Activated CD8-positive, alpha-beta T cell treated with anti-CD3 and anti-CD28 coated beads for 36 hours (primary cell): Measurements from ENCODE around the gene PADI3. TPM values are rescaled to one million over a fixed set of nuclear protein-coding genes. Genes with fewer than 3 reads are reported as not detected.
A peak's percentile ranks its signal among the peaks of the same experiment; 100 is the strongest.

Source experiments
- ATAC-seq: fragments of 200-7000 bp; cut with Tn5 transposase; one replicate; pipeline ENCODE4 v1.10.0; 2021; ENCODE audit warnings: mild to moderate bottlenecking, moderate library complexity
- CTCF ChIA-PET: fragments of 350-600 bp; sonication (Branson Sonifier 250); formaldehyde crosslinking; loops from one replicate; lab custom pipeline; 2021; ENCODE audit warnings: antibody characterized with exemption; lab: Charles Lee
- POLR2A ChIA-PET: fragments of 350-600 bp; sonication (Branson Sonifier 250); formaldehyde crosslinking; loops from one replicate; lab custom pipeline; 2021; ENCODE audit warnings: antibody characterized with exemption; lab: Charles Lee
- DNase-seq: peaks from one replicate; pipeline ENCODE4 v3.0.0-alpha.2; 2020
- H3K27ac Mint-ChIP-seq: one replicate; pipeline ENCODE4 v1.8.0; 2021; ENCODE audit warnings: mild to moderate bottlenecking, mixed read lengths
- H3K27me3 Mint-ChIP-seq: one replicate; pipeline ENCODE4 v1.8.0; 2021; ENCODE audit warnings: mixed read lengths
- H3K36me3 Mint-ChIP-seq: one replicate; pipeline ENCODE4 v1.8.0; 2021; ENCODE audit warnings: low read depth, mixed read lengths
- H3K4me1 Mint-ChIP-seq: one replicate; pipeline ENCODE4 v1.8.0; 2021; ENCODE audit warnings: low read depth, mixed read lengths
- H3K4me3 Mint-ChIP-seq: one replicate; pipeline ENCODE4 v1.8.0; 2021; ENCODE audit warnings: mild to moderate bottlenecking, moderate library complexity, mixed read lengths
- H3K9me3 Mint-ChIP-seq: one replicate; pipeline ENCODE4 v1.8.0; 2021; ENCODE audit warnings: mixed read lengths
- intact Hi-C: fragments of 100-400 bp; cut with micrococcal nuclease; formaldehyde crosslinking; loops from one replicate; pipeline ENCODE4 v1.10.0; 2022
- total RNA-seq, 2 experiments: library from RNA; stranded (reverse); gene quantifications; one replicate each; pipeline ENCODE4 v1.2.3, GENCODE V29; 2021
- TF ChIP-seq, protein P1 (sequence below): fragments of 200-600 bp; IDR thresholded peaks from one replicate; pipeline ENCODE4 v1.8.0; 2022; ENCODE audit warnings: antibody characterized with exemption, mild to moderate bottlenecking

PADI3 gene, protein sequence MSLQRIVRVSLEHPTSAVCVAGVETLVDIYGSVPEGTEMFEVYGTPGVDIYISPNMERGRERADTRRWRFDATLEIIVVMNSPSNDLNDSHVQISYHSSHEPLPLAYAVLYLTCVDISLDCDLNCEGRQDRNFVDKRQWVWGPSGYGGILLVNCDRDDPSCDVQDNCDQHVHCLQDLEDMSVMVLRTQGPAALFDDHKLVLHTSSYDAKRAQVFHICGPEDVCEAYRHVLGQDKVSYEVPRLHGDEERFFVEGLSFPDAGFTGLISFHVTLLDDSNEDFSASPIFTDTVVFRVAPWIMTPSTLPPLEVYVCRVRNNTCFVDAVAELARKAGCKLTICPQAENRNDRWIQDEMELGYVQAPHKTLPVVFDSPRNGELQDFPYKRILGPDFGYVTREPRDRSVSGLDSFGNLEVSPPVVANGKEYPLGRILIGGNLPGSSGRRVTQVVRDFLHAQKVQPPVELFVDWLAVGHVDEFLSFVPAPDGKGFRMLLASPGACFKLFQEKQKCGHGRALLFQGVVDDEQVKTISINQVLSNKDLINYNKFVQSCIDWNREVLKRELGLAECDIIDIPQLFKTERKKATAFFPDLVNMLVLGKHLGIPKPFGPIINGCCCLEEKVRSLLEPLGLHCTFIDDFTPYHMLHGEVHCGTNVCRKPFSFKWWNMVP
- total RNA-seq: not detected

DNA sequence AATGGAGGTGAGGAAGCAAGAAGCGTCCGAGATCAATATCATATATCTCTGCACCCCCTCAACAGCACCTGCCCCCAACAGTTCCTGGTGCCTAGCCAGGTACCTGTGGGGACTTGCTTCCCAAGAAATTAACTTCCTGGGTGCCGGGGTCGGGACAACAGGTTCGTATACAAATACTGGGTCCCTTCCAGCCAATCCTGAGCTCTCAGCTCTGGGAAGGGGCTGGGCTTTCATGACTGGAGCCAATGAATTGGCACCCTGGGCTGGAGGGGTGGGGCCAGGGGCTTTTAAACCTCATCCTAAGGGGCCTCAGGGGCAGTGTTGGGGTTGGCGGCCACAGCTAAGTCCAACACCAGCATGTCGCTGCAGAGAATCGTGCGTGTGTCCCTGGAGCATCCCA is at the start of gene PADI3:
Gene PADI3, plus strand, starts transcription at position 318 of the 400 bp plus-strand sequence. Its CDS starts 40 bp downstream, at position 358.
- no peak for DNase-seq
- ATAC-seq: no peak
- Mint-ChIP-seq H3K4me1 (no peaks in the 10 kb centered on the region), H3K27ac (no peak within 1 kb of the TSS), H3K36me3 (no peaks in the 10 kb centered on the region), H3K27me3 (peaks cover 3% of the 10 kb centered on the region), H3K9me3 (no peaks in the 10 kb centered on the region), H3K4me3 (no peak within 1 kb of the TSS)
- TF ChIP-seq, protein P1, sequence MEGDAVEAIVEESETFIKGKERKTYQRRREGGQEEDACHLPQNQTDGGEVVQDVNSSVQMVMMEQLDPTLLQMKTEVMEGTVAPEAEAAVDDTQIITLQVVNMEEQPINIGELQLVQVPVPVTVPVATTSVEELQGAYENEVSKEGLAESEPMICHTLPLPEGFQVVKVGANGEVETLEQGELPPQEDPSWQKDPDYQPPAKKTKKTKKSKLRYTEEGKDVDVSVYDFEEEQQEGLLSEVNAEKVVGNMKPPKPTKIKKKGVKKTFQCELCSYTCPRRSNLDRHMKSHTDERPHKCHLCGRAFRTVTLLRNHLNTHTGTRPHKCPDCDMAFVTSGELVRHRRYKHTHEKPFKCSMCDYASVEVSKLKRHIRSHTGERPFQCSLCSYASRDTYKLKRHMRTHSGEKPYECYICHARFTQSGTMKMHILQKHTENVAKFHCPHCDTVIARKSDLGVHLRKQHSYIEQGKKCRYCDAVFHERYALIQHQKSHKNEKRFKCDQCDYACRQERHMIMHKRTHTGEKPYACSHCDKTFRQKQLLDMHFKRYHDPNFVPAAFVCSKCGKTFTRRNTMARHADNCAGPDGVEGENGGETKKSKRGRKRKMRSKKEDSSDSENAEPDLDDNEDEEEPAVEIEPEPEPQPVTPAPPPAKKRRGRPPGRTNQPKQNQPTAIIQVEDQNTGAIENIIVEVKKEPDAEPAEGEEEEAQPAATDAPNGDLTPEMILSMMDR: no peak
- intact Hi-C loops: no loop called here
- POLR2A ChIA-PET: no interaction called here
- CTCF ChIA-PET: interaction anchor here (1.2 to 1.5 kb wide), 2 partner anchors 123 to 127 kb away, joined by 3 read pairs; no protein-coding TSS in a partner anchor

DNA sequence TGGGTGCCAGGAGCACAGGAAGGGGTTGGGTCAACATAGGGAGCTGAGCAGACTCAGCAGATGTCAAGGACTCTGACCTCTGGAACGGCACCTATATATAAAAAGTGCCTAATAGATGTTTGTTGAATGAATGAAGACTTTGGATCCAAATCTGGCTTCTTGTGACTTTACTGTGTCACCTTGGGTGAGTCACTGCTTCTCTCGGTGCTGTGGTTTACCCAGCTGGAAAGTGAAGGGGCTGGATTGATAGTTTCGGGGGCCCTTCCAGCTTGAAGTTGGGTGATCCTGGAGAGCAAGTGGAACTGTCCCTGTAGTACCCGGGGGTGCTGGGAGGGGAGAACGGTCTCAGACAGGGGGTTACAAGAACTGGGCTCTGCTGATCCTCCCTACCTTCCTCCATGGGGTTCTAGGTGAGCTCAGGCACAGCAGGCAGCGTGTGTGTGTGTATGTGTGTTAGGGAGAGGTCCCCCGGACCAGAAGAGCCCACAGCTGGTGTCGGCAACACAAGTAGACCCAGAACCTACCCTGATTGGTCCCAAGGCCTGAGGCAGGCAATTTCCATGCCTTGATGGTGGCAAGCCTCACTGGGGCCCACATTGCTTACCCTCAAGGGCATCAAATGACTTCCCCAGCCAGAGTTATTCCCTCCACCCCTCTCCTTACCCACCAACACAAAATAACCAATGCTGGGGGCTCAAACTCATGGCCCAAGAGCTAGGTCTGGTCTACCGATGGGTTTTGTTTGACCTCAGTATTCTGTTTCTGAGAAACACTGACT is 49.4 kb upstream of the PADI3 start:
- POLR2A ChIA-PET: interaction anchor here (0.8 to 1.4 kb wide), 2 partner anchors 31 to 240 kb away, joined by 3 read pairs; partner anchors contain the start of gene RCC2

DNA sequence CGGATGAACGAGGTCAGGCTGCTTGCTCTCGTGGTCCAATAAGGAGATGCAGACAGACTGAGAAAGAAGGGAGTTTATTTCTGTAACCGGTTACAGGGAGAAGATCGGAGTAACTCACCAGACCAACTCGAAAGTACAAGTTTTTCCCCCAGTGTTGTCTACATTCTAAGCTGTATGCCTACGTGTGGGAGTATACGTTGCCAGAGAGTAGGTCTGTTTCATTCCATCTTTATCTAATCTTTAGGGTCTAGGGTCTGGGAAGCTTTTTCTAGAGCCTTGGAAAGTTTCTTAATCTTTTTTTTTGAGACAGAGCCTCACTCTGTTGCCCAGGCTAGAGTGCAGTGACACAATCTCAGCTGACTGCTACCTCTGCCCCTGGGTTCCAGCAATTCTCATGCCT is 48.7 kb upstream of the PADI3 start:
- ATAC-seq (no peak), DNase-seq (no peak)
- H3K27me3 Mint-ChIP-seq: peaks cover 43% of the 10 kb centered on the region
- H3K4me3 Mint-ChIP-seq: no peak overlapping the region
- peaks cover 35% of the 10 kb centered on the region for H3K4me1 Mint-ChIP-seq
- no peak overlapping the region for H3K27ac Mint-ChIP-seq
- intact Hi-C loops: no loop called here
- H3K9me3 Mint-ChIP-seq: no peaks in the 10 kb centered on the region
- POLR2A ChIA-PET: interaction anchor here (0.8 to 1.4 kb wide), 2 partner anchors 32 to 240 kb away, joined by 3 read pairs; partner anchors contain the start of gene RCC2
- CTCF ChIA-PET: interaction anchor here (1.2 to 1.5 kb wide), 2 partner anchors 33 to 37 kb away, joined by 3 read pairs; no protein-coding TSS in a partner anchor
- H3K36me3 Mint-ChIP-seq: no peaks in the 10 kb centered on the region
- TF ChIP-seq, protein P1: no peak

More for the DNA sequence above, 49.4 kb upstream of the PADI3 start:
- intact Hi-C loops: no loop called here
- Mint-ChIP-seq H3K27ac (no peak overlapping the region), H3K27me3 (peaks cover 38% of the 10 kb centered on the region), H3K4me3 (no peak overlapping the region), H3K36me3 (no peaks in the 10 kb centered on the region), H3K9me3 (no peaks in the 10 kb centered on the region), H3K4me1 (peaks cover 35% of the 10 kb centered on the region)
- ATAC-seq (peak; percentile 32), DNase-seq (peak; percentile 39)
- CTCF ChIA-PET: interaction anchor here (1.4 to 1.5 kb wide), 2 partner anchors 14 to 38 kb away, joined by 3 to 4 read pairs; no protein-coding TSS in a partner anchor
- TF ChIP-seq, protein P1: no peak

DNA sequence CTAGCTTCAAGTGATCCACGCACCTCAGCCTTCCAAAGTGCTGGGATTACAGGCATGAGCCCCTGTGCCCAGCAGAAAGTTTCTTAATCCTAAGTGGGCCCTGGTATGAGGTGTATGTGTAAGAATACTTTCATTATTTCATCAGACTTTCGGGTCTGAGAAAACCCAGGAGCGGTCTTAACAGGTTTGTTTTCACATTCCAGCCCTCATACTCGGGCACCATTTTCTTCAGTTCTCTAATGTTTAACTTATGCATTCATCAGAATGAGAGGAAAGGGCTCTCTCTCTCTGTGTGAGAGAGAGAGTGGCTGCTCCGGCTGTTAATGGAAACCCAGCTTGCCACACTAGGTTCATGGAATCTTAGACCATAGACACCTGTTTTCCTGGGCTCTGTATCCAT is 48.1 kb upstream of the PADI3 start:
- Mint-ChIP-seq H3K4me3 (no peak overlapping the region), H3K27me3 (peaks cover 48% of the 10 kb centered on the region), H3K4me1 (peaks cover 35% of the 10 kb centered on the region), H3K36me3 (no peaks in the 10 kb centered on the region), H3K27ac (no peak overlapping the region), H3K9me3 (no peaks in the 10 kb centered on the region)
- CTCF ChIA-PET: interaction anchor here (1.2 to 1.5 kb wide), 2 partner anchors 34 to 37 kb away, joined by 3 read pairs; no protein-coding TSS in a partner anchor
- POLR2A ChIA-PET: interaction anchor here (0.9 to 1.5 kb wide), 2 partner anchors 8 to 12 kb away, joined by 3 to 6 read pairs; no protein-coding TSS in a partner anchor
- TF ChIP-seq, protein P1: no peak
- ATAC-seq (no peak), DNase-seq (no peak)
- intact Hi-C loops: no loop called here
